ENCODE data around the gene CD200R1L.
"Not testable (repeated sequence)": the region's sequence is repeated elsewhere in the genome, so short reads cannot be mapped to it uniquely, and the experiment has no call there.

Gene CD200R1L

DNA sequence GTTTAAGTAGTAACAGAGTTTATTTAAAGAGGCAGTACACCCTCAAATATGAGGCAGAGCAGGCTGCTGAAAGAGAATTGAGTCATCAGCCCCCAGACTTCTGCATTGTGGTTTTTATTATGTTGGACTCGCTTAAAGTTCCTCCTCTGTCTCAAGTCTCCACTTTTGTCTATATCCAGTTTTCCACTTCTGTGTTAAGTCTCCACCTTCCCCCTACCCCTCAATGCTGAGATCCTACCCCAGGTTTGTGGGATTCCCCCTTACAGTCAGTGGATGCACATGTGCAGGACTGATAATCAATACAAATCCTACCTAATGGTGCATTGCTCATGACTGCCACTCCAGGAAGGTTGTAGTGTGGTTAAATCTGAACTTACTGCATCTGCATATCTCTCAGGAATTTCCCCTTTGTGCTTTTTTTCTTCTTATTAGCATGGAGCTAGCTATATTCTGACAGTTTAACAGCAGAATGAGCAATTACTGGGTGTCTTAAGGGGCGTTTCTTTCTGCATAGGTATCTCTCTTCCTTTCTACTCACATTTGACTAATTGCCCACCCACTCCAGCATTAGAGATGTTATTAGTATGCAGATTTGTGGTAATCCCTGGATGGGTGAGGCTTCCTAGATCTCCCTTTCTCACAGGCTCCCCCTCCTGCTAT lies 11.9 kb upstream of the CD200R1L start:
- no peak overlapping the region for H3K9ac ChIP-seq (ENCODE audit: low read length)
- no peak overlapping the region for H3K27ac ChIP-seq (ENCODE audit: low read depth, low read length)
- no peaks in the 10 kb centered on the region for H3K4me1 ChIP-seq (ENCODE audit: control insufficient read depth, insufficient read depth, low read length)
- no peaks in the 10 kb centered on the region for H3K36me3 ChIP-seq (ENCODE audit: control insufficient read depth, insufficient read depth, low read length)
- H3K4me3 ChIP-seq (ENCODE audit: low read length), result no peak overlapping the region
- H3K27me3 ChIP-seq (ENCODE audit: control insufficient read depth, insufficient read depth, low read length), result no peaks in the 10 kb centered on the region

- Histone ChIP-seq H3K4me3 (ENCODE audit: low read length) (no peak overlapping the region), H3K27me3 (ENCODE audit: control insufficient read depth, insufficient read depth, low read length) (no peaks in the 10 kb centered on the region), H3K4me1 (ENCODE audit: control insufficient read depth, insufficient read depth, low read length) (no peaks in the 10 kb centered on the region), H3K27ac (ENCODE audit: low read depth, low read length) (no peak overlapping the region), H3K36me3 (ENCODE audit: control insufficient read depth, insufficient read depth, low read length) (no peaks in the 10 kb centered on the region), H3K9ac (ENCODE audit: low read length) (no peak overlapping the region)
These were observed 10.9 kb upstream of the CD200R1L start for GRCh38 chr3:112857526-112857925.

GRCh38 chr3:112856537-112856936 lies 9.9 kb upstream of the CD200R1L start:
- H3K36me3 ChIP-seq (ENCODE audit: control insufficient read depth, insufficient read depth, low read length), result no peaks in the 10 kb centered on the region
- no peak overlapping the region for H3K27ac ChIP-seq (ENCODE audit: low read depth, low read length)
- H3K4me1 ChIP-seq (ENCODE audit: control insufficient read depth, insufficient read depth, low read length), result no peaks in the 10 kb centered on the region
- no peak overlapping the region for H3K4me3 ChIP-seq (ENCODE audit: low read length)
- no peaks in the 10 kb centered on the region for H3K27me3 ChIP-seq (ENCODE audit: control insufficient read depth, insufficient read depth, low read length)
- H3K9ac ChIP-seq (ENCODE audit: low read length), result no peak overlapping the region

DNA sequence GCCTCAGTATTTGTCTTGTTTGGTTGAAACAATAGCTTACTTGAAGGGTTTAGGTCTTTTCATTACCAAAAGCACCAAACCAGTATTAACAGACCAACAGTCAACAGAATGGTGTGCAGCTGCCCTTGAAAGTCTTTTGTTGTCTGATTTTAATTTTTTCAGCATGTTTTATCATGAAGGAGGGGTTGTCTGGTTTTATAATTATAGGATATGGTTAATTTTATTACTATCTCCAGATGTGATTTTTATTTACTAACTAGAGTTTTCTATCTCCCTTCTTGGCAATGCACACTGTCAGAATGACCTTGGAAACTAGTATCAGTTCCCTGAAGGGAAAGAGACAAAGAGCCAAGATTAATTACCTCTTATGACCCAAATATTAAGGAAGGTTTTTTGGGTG lies 9.2 kb upstream of the CD200R1L start:
- no peaks in the 10 kb centered on the region for H3K36me3 ChIP-seq (ENCODE audit: control insufficient read depth, insufficient read depth, low read length)
- no peak overlapping the region for H3K4me3 ChIP-seq (ENCODE audit: low read length)
- no peak overlapping the region for H3K9ac ChIP-seq (ENCODE audit: low read length)
- H3K27me3 ChIP-seq (ENCODE audit: control insufficient read depth, insufficient read depth, low read length), result no peaks in the 10 kb centered on the region
- H3K4me1 ChIP-seq (ENCODE audit: control insufficient read depth, insufficient read depth, low read length), result no peaks in the 10 kb centered on the region
- H3K27ac ChIP-seq (ENCODE audit: low read depth, low read length), result no peak overlapping the region

DNA sequence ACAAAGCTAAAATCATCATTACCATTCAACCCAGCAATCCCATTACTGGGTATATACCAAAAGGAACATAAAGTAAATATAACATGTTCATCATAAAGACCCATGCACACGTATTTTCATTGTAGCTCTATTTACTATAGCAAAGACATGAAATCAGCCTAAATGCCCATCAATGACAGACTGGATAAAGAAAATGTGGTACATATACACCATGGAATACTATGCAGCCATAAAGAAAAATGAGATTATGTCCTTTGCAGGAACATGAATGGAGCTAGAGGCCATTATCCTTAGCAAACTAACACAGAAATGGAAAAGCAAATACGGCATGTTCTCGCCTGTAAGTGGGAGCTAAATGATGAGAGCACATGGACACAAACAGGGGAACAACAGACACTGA lies 8.4 kb upstream of the CD200R1L start:
- not testable (repeated sequence) for H3K9ac ChIP-seq (ENCODE audit: low read length); H3K4me3 ChIP-seq (ENCODE audit: low read length); H3K36me3 ChIP-seq (ENCODE audit: control insufficient read depth, insufficient read depth, low read length); H3K27ac ChIP-seq (ENCODE audit: low read depth, low read length); H3K27me3 ChIP-seq (ENCODE audit: control insufficient read depth, insufficient read depth, low read length); H3K4me1 ChIP-seq (ENCODE audit: control insufficient read depth, insufficient read depth, low read length)

- H3K4me1 ChIP-seq (ENCODE audit: control insufficient read depth, insufficient read depth, low read length), result no peaks in the 10 kb centered on the region
- H3K27ac ChIP-seq (ENCODE audit: low read depth, low read length), result no peak overlapping the region
- no peak overlapping the region for H3K9ac ChIP-seq (ENCODE audit: low read length)
- no peak overlapping the region for H3K4me3 ChIP-seq (ENCODE audit: low read length)
- no peaks in the 10 kb centered on the region for H3K27me3 ChIP-seq (ENCODE audit: control insufficient read depth, insufficient read depth, low read length)
- no peaks in the 10 kb centered on the region for H3K36me3 ChIP-seq (ENCODE audit: control insufficient read depth, insufficient read depth, low read length)
These were observed 1.5 kb upstream of the CD200R1L start for GRCh38 chr3:112848196-112848595.

- Histone ChIP-seq H3K4me1 (ENCODE audit: control insufficient read depth, insufficient read depth, low read length) (no peaks in the 10 kb centered on the region), H3K36me3 (ENCODE audit: control insufficient read depth, insufficient read depth, low read length) (no peaks in the 10 kb centered on the region), H3K9ac (ENCODE audit: low read length) (no peak overlapping the region), H3K27me3 (ENCODE audit: control insufficient read depth, insufficient read depth, low read length) (no peaks in the 10 kb centered on the region), H3K4me3 (ENCODE audit: low read length) (no peak overlapping the region), H3K27ac (ENCODE audit: low read depth, low read length) (no peak overlapping the region)
These were observed 1.0 kb upstream of the CD200R1L start for GRCh38 chr3:112847692-112848091.

DNA sequence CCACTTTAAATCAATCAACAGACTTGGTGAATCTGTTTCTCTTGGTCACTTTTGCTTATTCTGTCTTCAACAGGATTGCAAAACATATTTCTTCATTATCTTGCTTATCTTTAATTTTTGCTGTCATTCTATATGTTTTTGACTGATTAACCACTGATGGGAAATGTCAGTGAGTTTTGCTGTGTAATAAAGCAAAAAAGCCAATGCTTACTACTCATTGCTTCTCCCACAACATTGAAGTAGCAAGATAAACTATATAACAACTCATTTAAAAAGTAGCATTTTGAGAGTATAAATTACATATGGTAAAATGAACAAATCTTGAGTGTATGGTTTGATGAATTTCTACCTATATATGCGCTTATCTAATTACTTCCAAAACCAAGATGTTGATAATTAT lies 892 bp downstream of the CD200R1L start:
- Histone ChIP-seq H3K4me1 (ENCODE audit: control insufficient read depth, insufficient read depth, low read length) (no peaks in the 10 kb centered on the region), H3K9ac (ENCODE audit: low read length) (no peak overlapping the region), H3K27ac (ENCODE audit: low read depth, low read length) (no peak overlapping the region), H3K27me3 (ENCODE audit: control insufficient read depth, insufficient read depth, low read length) (no peaks in the 10 kb centered on the region), H3K4me3 (ENCODE audit: low read length) (no peak overlapping the region), H3K36me3 (ENCODE audit: control insufficient read depth, insufficient read depth, low read length) (no peaks in the 10 kb centered on the region)

DNA sequence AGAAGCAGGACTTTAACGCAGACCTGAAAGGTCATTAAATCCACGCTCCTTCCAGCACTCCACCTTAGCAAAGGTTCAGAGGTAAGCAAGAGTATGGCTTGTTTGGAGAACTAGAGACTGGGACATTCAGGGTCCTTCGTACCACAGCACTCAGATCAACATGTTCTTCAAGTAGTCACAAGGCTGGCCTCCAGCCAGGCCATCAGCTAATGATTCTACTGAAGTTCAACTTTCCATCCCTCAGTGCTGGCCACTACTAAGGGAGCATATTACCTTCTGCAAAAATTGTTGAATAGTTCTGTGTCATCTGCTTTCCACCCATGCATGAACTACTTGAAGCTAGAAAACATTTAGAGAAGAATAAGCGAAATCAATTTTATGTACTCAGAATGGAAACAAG lies 17.6 kb downstream of the CD200R1L start:
- H3K9ac ChIP-seq (ENCODE audit: low read length), result no peak overlapping the region

DNA sequence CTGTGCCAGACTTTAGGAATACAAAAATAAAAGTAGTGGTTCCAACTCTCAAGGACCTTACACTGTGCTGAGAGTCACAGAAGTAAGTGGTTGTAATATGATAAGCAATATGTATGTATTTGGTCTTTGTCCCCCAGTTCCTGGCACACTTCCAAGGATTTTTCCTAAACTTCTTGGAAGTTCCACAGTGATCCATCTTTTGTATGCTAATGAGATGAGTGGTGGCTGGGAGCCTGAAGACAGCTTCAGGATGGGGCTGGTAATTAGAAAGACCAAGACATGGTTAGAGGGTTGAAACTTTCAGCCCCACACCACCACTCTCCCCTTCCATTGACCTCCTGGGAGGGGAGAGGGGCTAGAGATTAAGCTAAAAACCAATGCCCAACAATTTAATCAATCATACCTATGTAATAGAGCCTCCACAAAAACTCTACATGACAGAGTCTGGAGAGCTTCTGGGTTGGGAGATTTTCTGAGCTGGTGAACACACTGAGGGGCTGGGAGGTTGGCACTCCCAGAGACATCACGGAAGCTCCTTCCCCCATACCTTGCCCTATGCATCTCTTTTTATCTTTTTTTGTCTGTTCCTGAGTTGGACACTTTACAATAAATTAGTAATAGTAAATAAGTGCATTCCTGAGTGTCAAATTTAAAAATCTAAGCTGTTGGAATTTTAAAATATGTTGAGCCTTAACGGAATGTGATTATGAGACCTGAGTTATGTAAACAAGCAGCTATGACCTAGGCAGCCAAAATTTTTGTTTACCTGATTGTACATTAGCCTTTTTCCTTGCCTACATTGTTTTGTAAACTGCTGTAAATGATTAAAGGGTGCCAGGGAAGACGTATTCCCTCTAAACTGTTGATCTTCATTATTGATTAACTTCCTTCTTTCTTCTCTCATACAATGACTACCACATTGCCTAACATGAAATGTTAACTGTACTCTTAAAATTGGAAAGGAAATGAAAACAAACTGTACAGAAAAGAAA lies 24.3 kb downstream of the CD200R1L start:
- Histone ChIP-seq H3K4me1 (ENCODE audit: control insufficient read depth, insufficient read depth, low read length) (no peaks in the 10 kb centered on the region), H3K9ac (ENCODE audit: low read length) (no peak overlapping the region), H3K27me3 (ENCODE audit: control insufficient read depth, insufficient read depth, low read length) (no peaks in the 10 kb centered on the region), H3K27ac (ENCODE audit: low read depth, low read length) (no peak overlapping the region), H3K4me3 (ENCODE audit: low read length) (no peak overlapping the region), H3K36me3 (ENCODE audit: control insufficient read depth, insufficient read depth, low read length) (no peaks in the 10 kb centered on the region)

More for the DNA sequence above, 17.6 kb downstream of the CD200R1L start:
- H3K27me3 ChIP-seq (ENCODE audit: control insufficient read depth, insufficient read depth, low read length), result no peaks in the 10 kb centered on the region
- H3K27ac ChIP-seq (ENCODE audit: low read depth, low read length), result no peak overlapping the region
- H3K36me3 ChIP-seq (ENCODE audit: control insufficient read depth, insufficient read depth, low read length), result no peaks in the 10 kb centered on the region
- no peaks in the 10 kb centered on the region for H3K4me1 ChIP-seq (ENCODE audit: control insufficient read depth, insufficient read depth, low read length)
- no peak overlapping the region for H3K4me3 ChIP-seq (ENCODE audit: low read length)

GRCh38 chr3:112818289-112818688 lies 28.4 kb downstream of the CD200R1L start:
- no peak overlapping the region for H3K4me3 ChIP-seq (ENCODE audit: low read length)
- no peaks in the 10 kb centered on the region for H3K27me3 ChIP-seq (ENCODE audit: control insufficient read depth, insufficient read depth, low read length)
- peaks cover 3% of the 10 kb centered on the region for H3K4me1 ChIP-seq (ENCODE audit: control insufficient read depth, insufficient read depth, low read length)
- no peaks in the 10 kb centered on the region for H3K36me3 ChIP-seq (ENCODE audit: control insufficient read depth, insufficient read depth, low read length)
- H3K9ac ChIP-seq (ENCODE audit: low read length), result no peak overlapping the region
- no peak overlapping the region for H3K27ac ChIP-seq (ENCODE audit: low read depth, low read length)

DNA sequence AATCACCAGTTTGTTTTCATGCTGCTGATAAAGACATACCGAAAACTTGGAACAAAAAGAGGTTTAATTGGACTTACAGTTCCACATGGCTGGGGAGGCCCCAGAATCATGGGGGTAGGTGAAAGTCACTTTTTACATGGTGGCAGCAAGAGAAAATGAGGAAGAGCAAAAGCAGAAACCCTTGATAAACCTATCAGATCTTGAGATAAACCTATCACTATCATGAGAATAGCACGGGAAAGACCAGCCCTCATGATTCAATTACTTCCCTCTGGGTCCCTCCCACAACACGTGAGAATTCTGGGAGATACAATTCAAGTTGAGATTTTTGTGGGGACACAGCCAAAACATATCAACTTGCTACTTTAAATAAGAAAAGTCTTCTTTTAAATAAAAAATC lies 28.9 kb downstream of the CD200R1L start:
- Histone ChIP-seq H3K36me3 (ENCODE audit: control insufficient read depth, insufficient read depth, low read length) (no peaks in the 10 kb centered on the region), H3K27me3 (ENCODE audit: control insufficient read depth, insufficient read depth, low read length) (no peaks in the 10 kb centered on the region), H3K27ac (ENCODE audit: low read depth, low read length) (no peak overlapping the region), H3K9ac (ENCODE audit: low read length) (no peak overlapping the region), H3K4me3 (ENCODE audit: low read length) (no peak overlapping the region), H3K4me1 (ENCODE audit: control insufficient read depth, insufficient read depth, low read length) (peaks cover 3% of the 10 kb centered on the region)

Measured in rectal smooth muscle tissue (tissue), 1 donor.